PC-9 (cell line): Measurements from ENCODE around the gene FLAD1. TPM values are rescaled to one million over a fixed set of nuclear protein-coding genes. Genes with fewer than 3 reads are reported as not detected.
"Not testable (repeated sequence)": the region's sequence is repeated elsewhere in the genome, so short reads cannot be mapped to it uniquely, and the experiment has no call there.

Source experiments
- BruUV-seq: library from RNA; stranded (reverse); fragments of 400-500 nt; replicated peaks from 2 replicates; lab custom pipeline; 2021; lab: Mats Ljungman, UMichigan
- CTCF ChIA-PET: fragments of 300-600 bp; sonication (Branson Sonifier 250); formaldehyde crosslinking; loops from one replicate; lab custom pipeline; 2022; ENCODE audit warnings: antibody characterized with exemption; lab: Charles Lee
- POLR2A ChIA-PET: fragments of 300-600 bp; sonication (Branson Sonifier 250); formaldehyde crosslinking; loops from one replicate; lab custom pipeline; 2022; ENCODE audit warnings: antibody characterized with exemption; ENCODE audit not compliant: unreplicated experiment; lab: Charles Lee
- DNase-seq, 2 experiments: peaks; one replicate each; pipeline versions ENCODE4 v3.0.0 to v3.0.0-alpha.2; 2015 to 2022; ENCODE audit warnings: mixed read lengths in 1 of 2
- H2AFZ ChIP-seq: fragments of 200-600 bp; sonication (generic); 2 replicates; pipeline ENCODE4 v1.8.1; 2017; ENCODE audit warnings: antibody characterized with exemption
- H3F3A ChIP-seq: fragments of 200-600 bp; sonication (generic); 2 replicates; pipeline ENCODE4 v1.8.1; 2017; ENCODE audit warnings: antibody characterized with exemption, mild to moderate bottlenecking, low read depth; ENCODE audit not compliant: insufficient read depth
- H3K27ac ChIP-seq: fragments of 200-600 bp; sonication (generic); 2 replicates; pipeline ENCODE4 v1.6.1; 2016; ENCODE audit warnings: mixed run types
- H3K27me3 ChIP-seq: fragments of 200-600 bp; sonication (generic); 2 replicates; pipeline ENCODE4 v1.6.1; 2016; ENCODE audit warnings: low read depth, mixed run types; ENCODE audit not compliant: insufficient read depth
- H3K36me3 ChIP-seq: fragments of 200-600 bp; sonication (generic); 2 replicates; pipeline ENCODE4 v1.6.1; 2016; ENCODE audit warnings: low read depth, mixed run types
- H3K4me1 ChIP-seq: fragments of 200-600 bp; sonication (generic); replicated peaks from 2 replicates; pipeline ENCODE4 v1.6.1; 2016; ENCODE audit warnings: mixed run types; ENCODE audit not compliant: insufficient read depth
- H3K4me2 ChIP-seq: fragments of 200-600 bp; sonication (generic); 2 replicates; pipeline ENCODE4 v1.6.1; 2017; ENCODE audit warnings: mixed run types
- H3K4me3 ChIP-seq: fragments of 200-600 bp; sonication (generic); 2 replicates; pipeline ENCODE4 v1.6.1; 2016; ENCODE audit warnings: mixed run types
- H3K79me2 ChIP-seq: fragments of 200-600 bp; sonication (generic); 2 replicates; pipeline ENCODE4 v1.6.1; 2017; ENCODE audit warnings: low read depth, mixed run types
- H3K9me2 ChIP-seq: fragments of 200-600 bp; sonication (generic); 2 replicates; pipeline ENCODE4 v1.8.1; 2017; ENCODE audit warnings: mild to moderate bottlenecking; ENCODE audit not compliant: insufficient read depth
- H3K9me3 ChIP-seq: fragments of 200-600 bp; sonication (generic); 2 replicates; pipeline ENCODE4 v1.8.1; 2016; ENCODE audit warnings: low read depth; ENCODE audit not compliant: insufficient read depth
- H4K20me1 ChIP-seq: fragments of 200-600 bp; sonication (generic); 2 replicates; pipeline ENCODE4 v1.8.1; 2017; ENCODE audit not compliant: insufficient read depth
- CTCF ChIP-seq: fragments of 200-600 bp; sonication (generic); conservative IDR thresholded peaks from 2 replicates; pipeline ENCODE4 v1.6.1; 2017; ENCODE audit warnings: mixed run types, antibody characterized with exemption, mild to moderate bottlenecking, moderate library complexity
- EZH2 ChIP-seq: fragments of 200-600 bp; sonication (generic); IDR thresholded peaks from 2 replicates; pipeline ENCODE4 v1.8.0; 2017; ENCODE audit warnings: antibody characterized with exemption, low read depth
- intact Hi-C: fragments of 100-400 bp; cut with micrococcal nuclease; formaldehyde crosslinking; loops from one replicate; pipeline ENCODE4 v1.10.0; 2022; ENCODE audit not compliant: unreplicated experiment
- total RNA-seq: library from RNA; stranded (reverse); gene quantifications from 2 replicates; pipeline ENCODE4 v1.2.3, GENCODE V29; 2021

FLAD1 gene
- total RNA-seq, 1 experiment from 2014 or later = 54.2 TPM

- POLR2A ChIA-PET = no interaction called here
- H3K4me2 ChIP-seq = no peak overlapping the region
- intact Hi-C loops = no loop called here
- no peak overlapping the region for H3K4me3 ChIP-seq
- no peak for DNase-seq
- no peaks in the 10 kb centered on the region for H3K27me3 ChIP-seq
- peaks cover 6% of the 10 kb centered on the region; the same call in 1 of the 2 replicates for H4K20me1 ChIP-seq
- peaks cover 69% of the 10 kb centered on the region for H3F3A ChIP-seq
- peaks cover 47% of the 10 kb centered on the region for H3K79me2 ChIP-seq
- no peak for TF ChIP-seq CTCF
- no peak for TF ChIP-seq EZH2
- no peaks in the 10 kb centered on the region for H3K9me3 ChIP-seq
- peaks cover 18% of the 10 kb centered on the region for H3K4me1 ChIP-seq
- CTCF ChIA-PET = no interaction called here
- H2AFZ ChIP-seq = no peak overlapping the region
- H3K36me3 ChIP-seq = peaks cover 23% of the 10 kb centered on the region
- BruUV-seq = no TSS peak
- no peak overlapping the region for H3K27ac ChIP-seq
- no peaks in the 10 kb centered on the region for H3K9me2 ChIP-seq
Observed at GRCh38 chr1:154978360-154978759, 4.8 kb upstream of the FLAD1 start.

- H3K27me3 ChIP-seq = no peaks in the 10 kb centered on the region
- no peaks in the 10 kb centered on the region for H3K9me3 ChIP-seq
- H3F3A ChIP-seq = peaks cover 56% of the 10 kb centered on the region
- BruUV-seq = no TSS peak
- ChIA-PET POLR2A (interaction anchor here (0.6 kb wide), 2 partner anchors 27 to 213 kb away, joined by 4 to 5 read pairs; partner anchors contain the start of gene PBXIP1), CTCF (interaction anchor here (0.8 kb wide), 1 partner anchor 103 kb away, joined by 3 read pairs; no protein-coding TSS in a partner anchor)
- H3K79me2 ChIP-seq = peaks cover 62% of the 10 kb centered on the region
- peak overlapping the region; percentile 44; the same call in 1 of the 2 replicates for H3K4me3 ChIP-seq
- H3K27ac ChIP-seq = peak overlapping the region; percentile 21; the same call in 1 of the 2 replicates
- TF ChIP-seq CTCF (no peak), EZH2 (no peak)
- peak overlapping the region; percentile 64; the same call in 1 of the 2 replicates for H2AFZ ChIP-seq
- intact Hi-C loops = no loop called here
- H3K4me1 ChIP-seq = peaks cover 25% of the 10 kb centered on the region
- no peaks in the 10 kb centered on the region for H4K20me1 ChIP-seq
- peaks cover 22% of the 10 kb centered on the region for H3K36me3 ChIP-seq
- no peaks in the 10 kb centered on the region for H3K9me2 ChIP-seq
- peak overlapping the region; percentile 71 for H3K4me2 ChIP-seq
- no peak for DNase-seq
Observed at GRCh38 chr1:154982341-154982740, 803 bp upstream of the FLAD1 start.

GRCh38 chr1:154983776-154984466 is 777 bp downstream of the FLAD1 start:
- H3K9me3 ChIP-seq = no peaks in the 10 kb centered on the region
- H3K9me2 ChIP-seq = no peaks in the 10 kb centered on the region
- no peak for DNase-seq
- H3F3A ChIP-seq = peaks cover 50% of the 10 kb centered on the region
- H3K36me3 ChIP-seq = peaks cover 26% of the 10 kb centered on the region
- POLR2A ChIA-PET = interaction anchor here (0.6 to 1.1 kb wide), 3 partner anchors 10 to 33 kb away, joined by 4 to 6 read pairs (median 5); no protein-coding TSS in a partner anchor
- H3K27ac ChIP-seq = no peak overlapping the region
- no peak; the same call in 1 of the 2 replicates for TF ChIP-seq CTCF
- no peak for TF ChIP-seq EZH2
- H3K4me1 ChIP-seq = peaks cover 32% of the 10 kb centered on the region
- H2AFZ ChIP-seq = peak overlapping the region; percentile 81; the same call in 1 of the 2 replicates
- H4K20me1 ChIP-seq = no peaks in the 10 kb centered on the region
- no peaks in the 10 kb centered on the region for H3K27me3 ChIP-seq
- peak overlapping the region; percentile 93 for H3K4me2 ChIP-seq
- peaks cover 66% of the 10 kb centered on the region for H3K79me2 ChIP-seq
- intact Hi-C loops = no loop called here
- BruUV-seq = TSS peak; percentile 30
- H3K4me3 ChIP-seq = peak overlapping the region; percentile 72
- CTCF ChIA-PET = interaction anchor here (0.7 to 0.8 kb wide), 2 partner anchors 10 to 33 kb away, joined by 5 to 7 read pairs; no protein-coding TSS in a partner anchor

- DNase-seq, H3K27me3 ChIP-seq, H3K9me2 ChIP-seq, H3K9me3 ChIP-seq, POLR2A ChIA-PET, H3K4me3 ChIP-seq, H2AFZ ChIP-seq, BruUV-seq, H4K20me1 ChIP-seq, intact Hi-C loops: not testable (repeated sequence)
- H3K79me2 ChIP-seq = peaks cover 58% of the 10 kb centered on the region
- H3K4me1 ChIP-seq = peaks cover 32% of the 10 kb centered on the region
- CTCF ChIA-PET = interaction anchor here (0.6 to 1.1 kb wide), 2 partner anchors 10 to 329 kb away, joined by 3 to 7 read pairs; no protein-coding TSS in a partner anchor
- peaks cover 29% of the 10 kb centered on the region for H3F3A ChIP-seq
- peaks cover 18% of the 10 kb centered on the region for H3K36me3 ChIP-seq
- H3K27ac ChIP-seq = peak overlapping the region; percentile 48
- peak overlapping the region; percentile 33 for H3K4me2 ChIP-seq
Observed at GRCh38 chr1:154986736-154987135, 3.6 kb downstream of the FLAD1 start.
